ENCODE results near the gene SFSWAP.

The SFSWAP gene

DNA sequence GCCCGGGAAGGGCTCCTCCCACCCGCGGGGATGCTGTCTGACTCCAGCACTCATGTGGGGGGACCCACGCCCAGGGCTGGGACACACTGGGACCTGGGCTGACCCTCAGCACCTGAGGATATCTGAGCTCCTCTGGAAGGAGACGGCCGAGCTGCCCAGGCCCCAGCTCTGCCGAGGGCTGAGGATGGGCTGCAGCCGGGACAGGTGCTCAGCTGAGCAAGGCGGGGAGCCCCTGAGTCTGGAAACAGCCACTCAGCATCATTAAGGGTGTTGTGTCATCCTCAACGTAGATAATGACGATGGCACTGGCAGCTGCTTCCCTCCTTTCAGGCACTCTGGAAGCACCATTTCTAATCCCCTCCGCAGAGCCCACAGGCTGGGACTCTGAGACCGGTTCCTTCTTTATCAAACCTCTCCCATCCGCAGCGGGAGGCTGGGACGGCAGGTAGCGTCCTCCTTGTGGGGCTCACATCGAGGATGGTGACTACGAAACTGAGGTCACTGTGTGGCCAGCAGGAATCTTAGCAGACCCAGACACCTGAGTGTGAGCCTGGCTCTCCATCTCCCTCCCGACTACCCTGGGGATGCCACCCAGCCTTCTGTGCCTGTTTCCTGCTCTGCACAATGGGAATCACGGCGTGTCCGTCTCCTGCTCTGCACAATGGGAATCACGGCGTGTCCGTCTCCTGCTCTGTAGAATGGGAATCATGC, 26.7 kb upstream of the SFSWAP start:
- no peak for DNase-seq (ENCODE audit: low read depth in 1 of 2, low spot score in 1 of 2)
- TF ChIP-seq SPI1 (IDR thresholded peaks at IDR 0.05; ENCODE audit: borderline replicate concordance, low read depth) (no peak), POLR2AphosphoS5 (IDR thresholded peaks at IDR 0.05; ENCODE audit: low read depth) (no peak), REST (IDR thresholded peaks at IDR 0.05; ENCODE audit: insufficient replicate concordance, low read depth) (no peak), GABPA (IDR thresholded peaks at IDR 0.05; ENCODE audit: low read depth) (no peak)
- TF ChIP-seq, protein P1, sequence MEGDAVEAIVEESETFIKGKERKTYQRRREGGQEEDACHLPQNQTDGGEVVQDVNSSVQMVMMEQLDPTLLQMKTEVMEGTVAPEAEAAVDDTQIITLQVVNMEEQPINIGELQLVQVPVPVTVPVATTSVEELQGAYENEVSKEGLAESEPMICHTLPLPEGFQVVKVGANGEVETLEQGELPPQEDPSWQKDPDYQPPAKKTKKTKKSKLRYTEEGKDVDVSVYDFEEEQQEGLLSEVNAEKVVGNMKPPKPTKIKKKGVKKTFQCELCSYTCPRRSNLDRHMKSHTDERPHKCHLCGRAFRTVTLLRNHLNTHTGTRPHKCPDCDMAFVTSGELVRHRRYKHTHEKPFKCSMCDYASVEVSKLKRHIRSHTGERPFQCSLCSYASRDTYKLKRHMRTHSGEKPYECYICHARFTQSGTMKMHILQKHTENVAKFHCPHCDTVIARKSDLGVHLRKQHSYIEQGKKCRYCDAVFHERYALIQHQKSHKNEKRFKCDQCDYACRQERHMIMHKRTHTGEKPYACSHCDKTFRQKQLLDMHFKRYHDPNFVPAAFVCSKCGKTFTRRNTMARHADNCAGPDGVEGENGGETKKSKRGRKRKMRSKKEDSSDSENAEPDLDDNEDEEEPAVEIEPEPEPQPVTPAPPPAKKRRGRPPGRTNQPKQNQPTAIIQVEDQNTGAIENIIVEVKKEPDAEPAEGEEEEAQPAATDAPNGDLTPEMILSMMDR (IDR thresholded peaks at IDR 0.05; ENCODE audit: insufficient read depth, low read length) = no peak
- no peak overlapping the region for H3K4me3 ChIP-seq (replicated peaks; ENCODE audit: insufficient read depth, low read length)
- H3K27me3 ChIP-seq (ENCODE audit: insufficient read depth, poor library complexity, severe bottlenecking) = peaks cover 4% of the 10 kb centered on the region
- no peak overlapping the region for H3K27ac ChIP-seq (replicated peaks)

GRCh38 chr12:131687346-131688125, 23.4 kb upstream of the SFSWAP start:
- Histone ChIP-seq H3K4me3 (replicated peaks; ENCODE audit: insufficient read depth, low read length) (no peak overlapping the region), H3K27ac (replicated peaks) (no peak overlapping the region), H3K27me3 (ENCODE audit: insufficient read depth, poor library complexity, severe bottlenecking) (no peaks in the 10 kb centered on the region)
- DNase-seq (ENCODE audit: low read depth in 1 of 2, low spot score in 1 of 2) = no peak
- TF ChIP-seq GABPA (IDR thresholded peaks at IDR 0.05; ENCODE audit: low read depth) (no peak), POLR2AphosphoS5 (IDR thresholded peaks at IDR 0.05; ENCODE audit: low read depth) (no peak), REST (IDR thresholded peaks at IDR 0.05; ENCODE audit: insufficient replicate concordance, low read depth) (no peak), SPI1 (IDR thresholded peaks at IDR 0.05; ENCODE audit: borderline replicate concordance, low read depth) (no peak)
- TF ChIP-seq, protein P1 (IDR thresholded peaks at IDR 0.05; ENCODE audit: insufficient read depth, low read length) = no peak

- no peak for DNase-seq (ENCODE audit: low read depth in 1 of 2, low spot score in 1 of 2)
- H3K27me3 ChIP-seq (ENCODE audit: insufficient read depth, poor library complexity, severe bottlenecking) = no peaks in the 10 kb centered on the region
- TF ChIP-seq, protein P1 (IDR thresholded peaks at IDR 0.05; ENCODE audit: insufficient read depth, low read length) = no peak
- no peak for TF ChIP-seq GABPA (IDR thresholded peaks at IDR 0.05; ENCODE audit: low read depth)
- TF ChIP-seq POLR2AphosphoS5 (IDR thresholded peaks at IDR 0.05; ENCODE audit: low read depth) = no peak
- no peak for TF ChIP-seq REST (IDR thresholded peaks at IDR 0.05; ENCODE audit: insufficient replicate concordance, low read depth)
- TF ChIP-seq SPI1 (IDR thresholded peaks at IDR 0.05; ENCODE audit: borderline replicate concordance, low read depth) = no peak
- H3K27ac ChIP-seq (replicated peaks) = no peak overlapping the region
- no peak overlapping the region for H3K4me3 ChIP-seq (replicated peaks; ENCODE audit: insufficient read depth, low read length)
Observed at GRCh38 chr12:131688131-131688844, 22.6 kb upstream of the SFSWAP start.

All from HL-60 (cell line).